AG10803 (cell line): ENCODE data around the gene PUS7L.
A peak's percentile ranks its signal among the peaks of the same experiment; 100 is the strongest.

Experiments used
- DNase-seq: peaks from one replicate; pipeline ENCODE4 v3.0.0; 2010; ENCODE audit warnings: low read depth
- H3K4me3 ChIP-seq: 2 replicates; pipeline ENCODE4 v1.5.1; 2011; ENCODE audit warnings: mild to moderate bottlenecking, low read length, control low read depth
- TF ChIP-seq, protein P1 (sequence below): conservative IDR thresholded peaks from 2 replicates; pipeline ENCODE4 v1.5.1; 2011; ENCODE audit warnings: mild to moderate bottlenecking, low read length, control low read depth, inconsistent platforms

The PUS7L gene, protein sequence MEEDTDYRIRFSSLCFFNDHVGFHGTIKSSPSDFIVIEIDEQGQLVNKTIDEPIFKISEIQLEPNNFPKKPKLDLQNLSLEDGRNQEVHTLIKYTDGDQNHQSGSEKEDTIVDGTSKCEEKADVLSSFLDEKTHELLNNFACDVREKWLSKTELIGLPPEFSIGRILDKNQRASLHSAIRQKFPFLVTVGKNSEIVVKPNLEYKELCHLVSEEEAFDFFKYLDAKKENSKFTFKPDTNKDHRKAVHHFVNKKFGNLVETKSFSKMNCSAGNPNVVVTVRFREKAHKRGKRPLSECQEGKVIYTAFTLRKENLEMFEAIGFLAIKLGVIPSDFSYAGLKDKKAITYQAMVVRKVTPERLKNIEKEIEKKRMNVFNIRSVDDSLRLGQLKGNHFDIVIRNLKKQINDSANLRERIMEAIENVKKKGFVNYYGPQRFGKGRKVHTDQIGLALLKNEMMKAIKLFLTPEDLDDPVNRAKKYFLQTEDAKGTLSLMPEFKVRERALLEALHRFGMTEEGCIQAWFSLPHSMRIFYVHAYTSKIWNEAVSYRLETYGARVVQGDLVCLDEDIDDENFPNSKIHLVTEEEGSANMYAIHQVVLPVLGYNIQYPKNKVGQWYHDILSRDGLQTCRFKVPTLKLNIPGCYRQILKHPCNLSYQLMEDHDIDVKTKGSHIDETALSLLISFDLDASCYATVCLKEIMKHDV

DNA sequence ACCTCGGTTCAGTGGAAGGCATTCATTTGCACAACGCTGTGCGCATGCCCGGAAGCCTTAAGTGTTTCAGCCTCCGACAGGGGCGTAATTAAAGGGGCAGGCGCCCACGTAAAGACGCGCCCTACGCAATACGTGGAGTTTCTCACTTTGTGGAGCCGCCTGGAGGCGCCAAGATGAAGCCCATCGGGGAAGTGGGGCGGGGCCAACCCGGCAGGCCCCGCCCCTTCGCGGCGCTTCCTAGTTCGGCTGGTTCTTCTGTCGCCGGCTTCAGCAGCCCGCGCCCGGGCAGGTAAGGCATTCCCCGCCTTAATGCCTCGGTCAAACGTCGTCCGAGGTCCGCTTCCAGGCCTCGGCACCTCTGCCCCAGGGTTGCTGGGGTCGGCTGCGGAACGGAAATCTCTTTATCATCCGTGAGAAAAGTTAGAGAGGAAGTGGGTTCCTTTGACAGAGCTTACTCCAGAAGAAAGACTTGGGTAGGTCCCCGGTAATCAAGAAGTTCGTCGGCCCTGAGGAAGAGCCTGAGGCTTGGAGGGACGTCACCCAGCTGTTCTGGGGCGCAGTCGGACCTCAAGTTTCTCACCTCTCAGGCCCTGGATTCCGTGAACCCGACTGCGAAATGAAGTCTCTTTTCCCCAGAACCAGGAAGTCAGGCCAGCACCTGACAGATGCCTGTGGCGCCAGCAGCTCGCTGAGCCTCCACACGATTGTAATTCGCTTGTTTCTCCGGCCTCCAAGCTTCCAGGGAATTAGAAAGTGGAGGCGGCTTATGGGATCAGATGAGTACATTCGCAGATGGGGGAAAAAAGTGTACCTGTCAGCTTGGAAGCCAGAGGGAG, at the start of gene PUS7L, which contains the start of gene IRAK4:
Gene PUS7L (minus strand): TSS at position 63 of the 836 bp plus-strand sequence. CDS start 3,545 bp downstream, outside the sequence.
Gene IRAK4 (plus strand): TSS at position 224 of the 836 bp plus-strand sequence. CDS start 9,161 bp downstream, outside the sequence.
- H3K4me3 ChIP-seq = peak within 1 kb of the TSS; percentile 83
- TF ChIP-seq, protein P1, sequence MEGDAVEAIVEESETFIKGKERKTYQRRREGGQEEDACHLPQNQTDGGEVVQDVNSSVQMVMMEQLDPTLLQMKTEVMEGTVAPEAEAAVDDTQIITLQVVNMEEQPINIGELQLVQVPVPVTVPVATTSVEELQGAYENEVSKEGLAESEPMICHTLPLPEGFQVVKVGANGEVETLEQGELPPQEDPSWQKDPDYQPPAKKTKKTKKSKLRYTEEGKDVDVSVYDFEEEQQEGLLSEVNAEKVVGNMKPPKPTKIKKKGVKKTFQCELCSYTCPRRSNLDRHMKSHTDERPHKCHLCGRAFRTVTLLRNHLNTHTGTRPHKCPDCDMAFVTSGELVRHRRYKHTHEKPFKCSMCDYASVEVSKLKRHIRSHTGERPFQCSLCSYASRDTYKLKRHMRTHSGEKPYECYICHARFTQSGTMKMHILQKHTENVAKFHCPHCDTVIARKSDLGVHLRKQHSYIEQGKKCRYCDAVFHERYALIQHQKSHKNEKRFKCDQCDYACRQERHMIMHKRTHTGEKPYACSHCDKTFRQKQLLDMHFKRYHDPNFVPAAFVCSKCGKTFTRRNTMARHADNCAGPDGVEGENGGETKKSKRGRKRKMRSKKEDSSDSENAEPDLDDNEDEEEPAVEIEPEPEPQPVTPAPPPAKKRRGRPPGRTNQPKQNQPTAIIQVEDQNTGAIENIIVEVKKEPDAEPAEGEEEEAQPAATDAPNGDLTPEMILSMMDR = peak; percentile 44
- peak; percentile 96 for DNase-seq

DNA sequence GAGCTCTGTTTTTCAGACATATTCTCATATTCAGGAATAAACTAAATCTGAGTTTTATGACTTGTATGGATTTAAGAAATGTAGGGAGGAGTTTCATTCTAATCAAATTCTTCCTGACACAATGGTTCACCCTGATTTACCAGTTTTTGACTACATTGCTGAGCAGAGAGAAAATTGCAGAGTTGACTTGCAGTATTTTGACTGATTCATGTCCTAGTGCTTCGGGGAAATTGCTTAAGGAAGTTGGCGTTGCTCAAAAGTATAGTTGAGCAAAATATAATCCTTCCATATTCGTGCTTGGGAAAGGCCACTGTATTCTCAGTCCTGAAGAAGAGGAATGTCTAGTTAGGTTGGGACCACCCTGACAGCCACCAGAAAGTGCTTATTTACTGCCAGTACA, 48.8 kb upstream of the PUS7L start:
- TF ChIP-seq, protein P1 = no peak
- no peak for DNase-seq
- no peak overlapping the region for H3K4me3 ChIP-seq

DNA sequence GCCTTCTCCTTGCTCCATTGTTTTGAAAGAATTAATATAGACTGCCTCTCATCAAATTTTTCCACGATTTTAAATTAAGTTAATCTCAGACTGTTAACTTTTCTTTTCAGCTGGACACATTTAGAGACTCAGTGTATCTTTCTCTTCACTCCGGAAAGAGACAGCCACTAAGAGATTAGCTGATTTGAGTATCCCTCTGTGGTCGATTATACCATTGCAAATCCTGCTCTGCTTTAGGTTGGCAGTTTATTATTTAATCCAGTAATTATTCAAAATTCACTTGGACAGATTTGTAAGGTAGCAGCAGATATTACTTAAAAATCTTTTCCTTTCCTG, 48.1 kb upstream of the PUS7L start:
- TF ChIP-seq, protein P1 = no peak
- H3K4me3 ChIP-seq = peak overlapping the region; percentile 72
- no peak for DNase-seq

DNA sequence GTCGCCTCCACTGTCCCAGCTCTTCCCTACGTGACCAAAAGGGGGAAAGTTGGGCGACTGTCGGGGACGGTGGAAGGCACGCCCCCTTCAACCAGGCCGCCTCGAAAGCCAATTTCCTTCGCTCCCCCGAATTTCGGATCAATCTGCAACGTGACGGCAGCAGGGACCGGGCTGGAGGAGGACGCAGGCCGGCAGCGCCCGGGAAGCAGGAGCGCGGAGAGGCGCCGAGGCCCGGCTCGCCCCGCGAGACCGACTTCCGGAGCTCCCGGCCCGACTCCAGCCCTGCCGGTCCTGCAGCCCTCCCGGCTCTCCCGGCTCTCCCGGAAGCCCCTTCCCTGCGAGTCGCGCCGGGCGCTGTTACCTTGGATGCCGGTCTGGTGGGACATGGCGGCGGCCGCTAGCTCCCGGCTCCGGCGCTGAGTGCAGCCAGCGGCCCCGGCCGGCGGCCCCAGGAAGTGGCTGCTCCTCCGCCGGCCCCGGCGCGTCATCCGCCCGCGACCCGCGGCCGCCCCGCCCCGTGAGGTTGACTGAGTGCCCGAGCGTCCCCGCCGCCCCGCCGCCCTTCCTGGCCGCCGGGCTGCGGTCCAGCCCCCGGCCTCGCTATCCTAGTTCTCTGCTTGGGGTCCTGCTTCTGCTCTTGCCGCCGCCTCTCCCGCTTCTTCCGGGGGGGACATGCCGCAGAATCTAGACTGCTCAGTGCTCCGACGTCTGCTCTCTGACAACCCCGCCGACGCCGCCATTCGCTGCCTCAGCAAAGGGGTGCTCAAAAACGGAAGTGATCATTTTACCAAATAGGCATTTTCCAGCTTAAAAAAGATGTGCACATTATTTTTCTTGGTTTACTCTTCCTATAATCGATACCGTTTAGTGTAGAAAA, 47.5 kb upstream of the PUS7L start, which contains the start of gene TWF1:
Gene TWF1 (minus strand): TSS at position 458 of the 877 bp plus-strand sequence. CDS start 72 bp downstream, at position 386.
- TF ChIP-seq, protein P1 = peak; percentile 44
- peak; percentile 77 for DNase-seq
- H3K4me3 ChIP-seq = peak within 1 kb of the TSS; percentile 77

DNA sequence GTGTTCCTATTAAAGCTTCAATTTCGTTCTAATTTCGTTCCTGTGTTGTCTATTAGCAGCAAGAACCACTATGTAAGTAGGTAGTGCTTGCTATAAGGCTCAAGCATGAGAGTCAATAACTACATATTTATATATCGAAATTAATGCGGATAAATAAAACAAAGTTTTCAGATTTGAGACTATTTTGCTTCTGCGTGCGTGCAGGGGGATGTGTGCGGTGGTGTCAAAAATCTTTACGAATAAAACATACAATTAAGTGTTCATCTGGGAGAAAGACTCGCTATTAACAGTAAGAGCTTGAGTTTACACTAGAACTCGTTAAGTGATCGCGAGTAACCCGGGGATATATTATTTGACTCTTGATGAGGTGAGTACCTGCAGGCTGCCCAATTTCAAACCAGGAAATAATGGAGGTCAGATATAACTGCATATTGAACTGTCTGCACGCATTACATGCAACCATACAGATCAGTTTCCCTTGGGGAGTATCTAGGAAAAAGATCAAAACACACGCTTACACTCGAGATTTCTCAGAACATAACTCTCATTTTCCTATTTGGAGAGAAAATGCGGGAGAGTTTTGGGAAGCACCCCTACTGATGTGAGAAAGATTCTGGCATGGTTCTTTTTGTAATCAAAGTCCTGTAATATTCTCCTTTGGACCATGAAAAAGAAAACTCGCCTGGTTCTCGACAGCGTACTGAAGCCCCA, 46.7 kb upstream of the PUS7L start:
- DNase-seq = no peak

More for the DNA sequence above, 46.7 kb upstream of the PUS7L start:
- TF ChIP-seq, protein P1 = no peak
- H3K4me3 ChIP-seq = peak overlapping the region; percentile 77
